Measurements from ENCODE around the gene WNK4.
"Not testable (repeated sequence)": the region's sequence is repeated elsewhere in the genome, so short reads cannot be mapped to it uniquely, and the experiment has no call there.

Gene WNK4

DNA sequence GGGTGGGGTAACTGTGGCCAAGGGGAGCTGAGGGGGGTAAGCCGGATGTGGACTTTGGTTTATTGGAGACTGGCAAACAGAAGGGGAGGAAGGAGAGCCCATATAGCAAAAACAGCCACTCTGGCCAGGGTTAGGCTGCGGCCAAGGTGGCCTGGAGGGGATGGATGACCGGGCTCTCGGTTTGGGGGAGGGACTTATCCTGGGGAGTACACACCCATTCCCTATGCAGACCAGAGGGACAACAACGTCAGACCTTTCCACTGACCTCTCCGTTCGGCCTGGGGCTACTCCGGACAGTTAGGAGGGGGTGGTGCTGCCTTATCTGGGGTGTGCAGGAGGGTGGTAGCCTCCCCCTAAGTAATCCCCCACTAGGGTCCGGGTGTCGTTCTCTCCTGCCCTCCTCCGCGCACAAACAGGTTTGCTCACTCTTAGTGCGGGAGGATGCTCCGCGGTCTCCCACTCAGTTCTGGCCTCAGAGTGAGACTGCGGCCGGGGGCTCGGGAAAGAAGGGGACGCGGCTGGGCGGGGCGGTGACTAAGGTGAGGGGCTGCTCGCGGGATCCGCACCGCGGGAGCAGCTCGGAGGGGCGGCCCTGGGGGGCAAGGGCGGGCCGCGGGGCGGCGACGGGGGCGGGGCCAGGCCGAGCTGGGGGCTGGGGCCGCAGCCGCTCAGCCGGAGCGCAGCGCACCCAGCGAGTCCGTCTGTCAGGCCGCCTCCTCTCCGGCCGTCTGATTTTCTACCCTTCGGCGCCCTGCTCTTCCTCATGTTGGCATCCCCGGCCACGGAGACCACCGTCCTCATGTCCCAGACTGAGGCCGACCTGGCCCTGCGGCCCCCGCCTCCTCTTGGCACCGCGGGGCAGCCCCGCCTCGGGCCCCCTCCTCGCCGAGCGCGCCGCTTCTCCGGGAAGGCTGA lies at the start of gene WNK4:
Gene WNK4 (plus strand): TSS at position 675 of the 915 bp plus-strand sequence. CDS start 89 bp downstream, at position 764.
- no peak for FAIRE-seq

DNA sequence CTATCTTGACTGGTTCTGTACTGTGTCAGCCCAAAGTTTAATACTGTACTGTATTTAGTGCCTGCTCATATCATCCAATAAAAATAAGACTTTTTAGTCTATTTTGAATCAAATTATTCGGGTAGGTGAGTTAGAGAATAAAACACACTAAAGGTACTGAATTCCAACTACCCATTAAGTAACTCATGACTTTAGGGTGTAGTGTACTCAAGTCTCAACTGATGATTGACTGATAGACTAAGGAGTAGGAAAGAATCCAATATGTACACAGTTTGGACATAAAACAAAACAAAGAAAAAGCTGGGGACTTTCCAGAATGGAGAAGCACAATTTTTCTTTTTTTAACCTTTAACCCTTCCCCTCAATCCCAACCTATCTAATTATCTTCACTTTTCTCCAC lies 39.7 kb upstream of the WNK4 start:
- FAIRE-seq: no peak

DNA sequence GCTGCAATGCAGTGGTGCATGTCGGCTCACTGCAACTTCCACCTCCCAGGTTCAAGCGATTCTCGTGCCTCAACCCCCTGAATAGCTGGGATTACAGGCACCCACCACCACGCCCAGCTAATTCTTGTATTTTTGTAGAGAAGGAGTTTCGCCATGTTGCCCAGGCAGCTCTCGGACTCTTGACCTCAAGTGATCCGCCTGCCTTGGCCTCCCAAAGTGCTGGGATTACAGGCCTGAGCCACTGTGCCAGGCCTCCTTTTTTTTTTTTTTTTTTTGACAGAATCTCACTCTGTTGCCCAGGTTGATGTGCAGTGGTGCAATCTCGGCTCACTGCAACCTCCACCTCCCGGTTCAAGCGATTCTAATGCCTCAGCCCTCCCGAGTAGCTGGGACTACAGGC lies 37.5 kb upstream of the WNK4 start:
- FAIRE-seq: not testable (repeated sequence)

DNA sequence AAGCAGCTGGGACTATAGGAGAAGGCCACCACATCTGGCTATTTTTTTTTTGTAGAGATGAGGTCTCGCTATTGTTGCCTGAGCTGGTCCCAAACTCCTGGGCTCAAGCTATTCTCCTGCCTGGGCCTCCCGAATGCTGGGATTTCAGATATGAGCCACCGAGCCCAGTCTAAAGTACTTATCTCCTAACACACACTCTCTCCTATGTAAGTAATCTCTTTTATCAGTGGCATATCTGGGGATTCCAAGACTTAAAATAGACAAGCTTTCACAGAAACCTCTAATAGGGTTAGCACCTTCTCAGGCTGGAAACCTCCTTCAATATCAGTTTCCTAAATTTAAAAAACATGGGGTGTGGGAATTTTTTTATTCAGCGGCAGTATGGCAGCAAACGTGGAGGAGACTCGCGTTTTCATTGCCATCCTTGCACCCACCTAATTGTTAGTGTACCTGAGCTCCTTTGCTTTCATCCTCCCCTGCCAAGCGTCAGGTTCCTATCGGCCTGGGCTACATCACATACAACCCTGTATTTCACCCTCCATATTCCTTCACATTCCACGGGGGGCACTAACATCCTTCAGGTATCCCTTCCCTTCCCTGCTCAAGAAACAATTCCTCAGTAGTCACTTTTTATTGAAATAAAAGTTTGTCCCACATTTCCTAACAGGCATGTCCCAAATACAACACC lies 36.7 kb upstream of the WNK4 start:
- no peak for FAIRE-seq

DNA sequence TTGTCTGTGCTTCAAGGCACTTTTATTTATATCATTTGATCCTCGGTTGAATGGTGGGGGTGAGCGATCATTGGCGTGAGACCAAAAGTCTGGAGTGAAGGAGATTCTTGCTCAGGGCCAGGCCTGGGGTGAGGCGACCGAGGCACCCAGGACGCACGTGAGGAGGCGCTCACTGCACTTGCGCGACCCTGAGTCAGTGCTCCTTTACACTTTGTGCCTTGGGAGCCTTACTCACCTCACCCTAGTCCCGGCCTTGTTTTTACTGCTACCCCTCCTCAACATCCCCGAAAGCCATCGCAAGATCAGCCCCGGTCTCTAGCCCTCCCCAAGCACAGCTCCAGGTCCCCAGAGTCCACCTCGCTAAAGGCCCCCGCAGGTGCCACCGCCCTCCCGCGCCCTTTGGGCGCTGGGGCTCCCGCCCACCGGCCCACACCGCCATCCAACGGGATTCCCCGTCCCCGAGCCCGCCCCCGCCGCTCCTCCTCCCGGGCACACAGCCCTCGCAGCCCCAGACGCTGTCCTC lies 36.1 kb upstream of the WNK4 start:
- no peak for FAIRE-seq

DNA sequence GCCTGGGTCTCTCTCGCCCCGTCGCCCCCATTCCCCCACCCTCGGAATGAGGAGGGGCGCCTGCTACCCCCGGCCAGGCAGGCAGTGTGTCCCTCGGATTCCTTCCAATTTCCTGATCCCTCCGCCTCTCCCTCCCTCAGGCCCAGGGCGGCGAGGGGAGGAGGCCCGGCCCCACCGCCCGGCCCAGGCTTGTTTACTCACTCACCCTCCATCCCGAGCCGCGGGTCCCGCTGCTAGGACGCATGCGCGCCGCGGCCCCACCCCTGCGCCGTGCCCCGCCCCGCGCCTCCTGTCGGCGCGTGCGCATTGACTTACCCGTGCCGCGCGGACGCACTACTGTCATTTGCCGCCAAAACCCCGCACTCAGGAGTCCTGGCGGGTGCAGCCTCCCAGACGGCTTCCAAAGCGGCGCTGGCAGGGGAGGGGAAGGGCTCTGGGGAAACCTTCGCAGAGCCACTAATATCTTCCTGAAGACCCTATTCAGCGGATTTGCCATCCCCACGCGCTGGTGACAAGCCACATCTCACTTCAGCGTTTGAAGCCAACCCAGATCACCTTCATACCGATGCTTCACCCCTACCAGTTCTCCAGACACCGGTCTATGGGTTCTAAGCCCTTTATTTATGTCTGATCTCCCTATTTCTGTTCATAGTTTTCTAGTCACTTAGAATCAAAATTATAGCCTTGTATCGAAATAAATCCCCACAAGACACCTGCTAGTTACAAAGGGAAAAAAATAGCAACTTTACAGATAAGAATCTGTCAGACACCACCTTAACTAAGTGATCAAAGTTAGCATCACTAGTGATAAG lies 35.4 kb upstream of the WNK4 start, which contains the start of gene EZH1:
Gene EZH1 (minus strand): TSS at position 235 of the 812 bp plus-strand sequence. CDS start 16,099 bp downstream, outside the sequence.
- FAIRE-seq: no peak

DNA sequence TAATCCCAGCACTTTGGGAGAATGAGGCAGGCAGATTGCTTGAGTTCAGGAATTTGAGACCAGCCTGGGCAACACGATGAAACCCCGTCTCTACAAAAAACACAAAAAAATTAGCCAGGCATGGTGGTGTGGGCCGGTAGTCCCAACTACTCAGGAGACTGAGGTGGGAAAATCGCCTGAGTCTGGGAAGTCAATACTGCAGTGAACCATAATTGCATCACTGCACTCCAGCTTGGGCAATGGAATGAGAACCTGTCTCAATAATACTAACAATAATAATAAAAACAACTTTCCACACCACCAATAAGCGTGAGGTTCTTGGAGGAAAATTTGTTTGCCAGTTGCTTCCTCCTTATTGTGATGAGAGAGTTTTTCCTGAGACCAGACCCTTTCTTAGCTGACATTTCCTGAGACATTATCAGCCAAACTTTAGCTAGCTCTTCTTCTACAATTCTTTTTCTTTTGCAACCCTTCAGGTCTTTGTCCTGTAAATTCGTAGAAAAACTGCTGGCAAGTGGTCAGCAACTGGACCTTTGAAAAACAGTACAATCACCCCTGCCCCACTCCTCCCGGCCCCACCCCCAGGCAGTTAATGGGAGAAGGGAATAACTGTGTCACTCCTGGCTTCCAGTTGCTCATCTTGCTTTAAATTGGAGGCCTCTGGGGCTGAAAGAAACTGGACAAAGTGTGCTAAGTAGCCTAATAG lies 32.1 kb upstream of the WNK4 start:
- no peak for FAIRE-seq

DNA sequence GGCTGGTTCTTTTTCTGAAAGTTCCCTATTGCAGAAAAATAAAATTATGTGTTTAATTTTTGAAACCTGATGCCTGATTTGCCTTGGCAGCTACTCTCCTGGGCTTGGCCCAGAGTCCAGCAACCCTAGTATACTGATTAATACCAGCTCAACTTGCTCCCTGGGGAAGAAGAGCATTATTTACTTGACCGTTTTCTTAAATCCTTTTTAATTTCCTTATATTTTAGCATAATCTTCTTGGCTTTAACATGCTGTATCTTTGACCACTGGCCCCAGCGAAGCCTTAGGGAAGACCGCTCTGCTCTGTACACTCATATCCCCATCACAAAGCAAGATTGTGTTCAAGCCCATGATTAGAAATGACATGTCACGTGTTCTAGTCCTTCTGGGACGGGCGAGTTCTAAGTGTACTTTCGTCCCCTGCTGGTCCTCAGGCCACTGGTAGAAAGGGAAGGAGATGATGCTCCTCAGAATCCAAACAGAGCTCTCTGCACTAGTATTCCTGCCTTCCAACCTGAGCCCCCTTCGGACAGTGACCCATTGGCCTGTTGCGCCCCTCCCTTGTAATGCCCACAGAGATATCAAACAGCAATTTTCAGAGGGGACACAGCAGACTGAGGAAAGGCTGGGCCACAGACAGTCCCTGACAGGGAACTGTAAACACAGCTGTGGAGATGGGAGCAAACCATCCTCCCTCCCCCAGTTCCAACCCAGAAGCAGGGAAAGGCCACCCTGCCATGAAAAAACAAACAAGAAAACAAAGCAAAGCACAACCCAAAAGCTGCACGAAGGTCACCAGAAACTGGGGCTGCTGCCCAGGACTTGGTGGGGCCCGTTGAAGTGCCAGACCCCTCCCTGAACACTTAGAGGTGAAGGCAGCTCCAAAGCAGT lies 31.3 kb upstream of the WNK4 start:
- FAIRE-seq: no peak

DNA sequence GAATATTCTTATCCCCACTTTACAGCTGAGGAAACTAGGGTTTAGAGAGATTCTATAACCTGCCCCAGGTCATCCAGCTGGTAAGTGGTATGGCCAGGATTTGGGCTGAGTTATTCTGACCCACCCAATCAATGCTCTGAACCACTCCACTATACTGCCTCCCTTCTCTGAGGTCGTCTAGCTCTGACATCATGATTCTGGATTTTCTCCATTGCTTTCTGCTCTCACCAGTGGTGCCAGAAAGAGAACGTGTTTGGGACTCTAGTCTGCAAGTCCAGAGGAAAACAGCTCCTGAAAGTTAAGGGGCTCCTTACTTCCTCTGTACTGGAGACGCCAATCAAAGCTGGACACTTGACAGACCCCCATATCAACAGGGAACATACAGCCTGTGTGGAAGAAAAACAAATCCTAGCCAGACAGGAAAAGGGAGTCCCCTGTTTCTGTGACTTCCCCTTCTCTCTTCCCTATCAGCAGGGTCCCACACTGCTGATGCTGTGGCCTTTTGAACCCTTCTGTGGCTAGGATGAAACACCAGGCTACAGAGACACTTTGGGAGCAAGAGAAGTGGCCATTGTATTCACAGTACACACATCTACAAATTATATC lies 29.6 kb upstream of the WNK4 start:
- FAIRE-seq: no peak

DNA sequence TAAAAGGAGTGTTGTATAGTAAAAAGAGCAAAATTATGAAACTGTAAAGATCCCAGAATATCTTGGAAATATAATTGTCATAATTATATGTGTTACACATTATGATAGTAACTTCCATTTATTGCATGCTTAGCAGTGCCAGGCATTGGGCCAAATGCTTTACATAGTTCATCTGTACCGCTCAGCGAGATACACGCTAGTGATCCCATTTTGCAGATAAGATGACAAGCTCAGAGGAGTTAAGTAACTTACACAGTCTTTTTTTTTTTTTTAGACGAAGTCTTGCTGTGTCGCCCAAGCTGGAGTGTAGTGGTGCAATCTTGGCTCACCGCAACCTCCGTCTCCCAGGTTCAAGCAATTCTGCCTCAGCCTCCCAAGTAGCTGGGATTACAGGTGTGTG lies 28.8 kb upstream of the WNK4 start:
- FAIRE-seq: no peak

DNA sequence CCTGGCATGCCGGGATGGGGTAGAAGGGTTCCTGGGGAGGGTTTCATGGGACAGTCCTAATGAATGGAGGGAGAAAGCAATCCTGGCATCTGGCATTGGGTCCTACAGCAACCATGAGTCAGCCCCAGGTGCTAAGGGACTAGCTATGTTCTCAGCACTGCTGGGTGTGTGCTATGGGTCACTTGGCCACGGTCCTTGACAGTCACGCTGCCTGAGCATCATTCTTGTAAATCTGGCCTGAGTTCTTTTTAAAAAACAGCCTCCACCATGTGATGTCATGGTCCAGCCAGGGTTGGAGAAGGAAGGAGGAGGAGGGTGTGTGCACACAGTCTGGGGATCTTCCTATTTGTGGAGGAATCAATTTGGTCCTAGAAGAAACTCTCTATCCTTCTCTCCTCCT lies 25.6 kb upstream of the WNK4 start:
- no peak for FAIRE-seq

DNA sequence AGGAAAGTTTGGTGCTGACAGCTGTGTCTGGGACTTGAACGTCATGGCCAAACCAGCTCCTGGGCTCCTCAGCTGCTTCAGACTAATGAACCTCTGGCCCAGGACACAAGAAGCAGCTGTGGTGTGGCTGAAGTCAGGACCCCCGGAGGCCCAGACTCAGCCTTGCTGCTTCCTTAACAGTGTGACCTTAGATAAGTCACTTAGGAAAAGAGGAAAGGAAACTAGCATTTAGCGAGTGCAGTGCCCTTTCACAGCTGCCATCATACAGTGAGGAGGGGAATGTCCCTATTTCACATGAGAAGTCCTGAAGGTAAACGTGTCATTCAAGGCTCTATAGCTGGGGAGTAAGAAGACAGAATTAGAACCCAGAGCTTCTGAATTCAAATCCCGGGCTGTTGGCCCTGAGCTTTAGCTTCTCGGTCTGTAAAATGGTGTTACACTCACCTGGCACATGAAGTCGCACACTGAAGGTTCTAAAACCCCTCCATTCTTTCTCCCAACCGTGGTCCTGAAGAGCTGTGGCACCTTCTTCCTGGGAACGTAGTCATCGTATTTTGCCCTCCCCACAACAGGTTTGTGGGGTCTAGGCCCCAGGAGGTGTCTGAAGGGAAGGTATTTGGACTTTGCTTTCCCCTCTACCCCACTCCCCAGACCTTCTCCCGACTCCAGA lies 20.3 kb upstream of the WNK4 start:
- no peak for FAIRE-seq

DNA sequence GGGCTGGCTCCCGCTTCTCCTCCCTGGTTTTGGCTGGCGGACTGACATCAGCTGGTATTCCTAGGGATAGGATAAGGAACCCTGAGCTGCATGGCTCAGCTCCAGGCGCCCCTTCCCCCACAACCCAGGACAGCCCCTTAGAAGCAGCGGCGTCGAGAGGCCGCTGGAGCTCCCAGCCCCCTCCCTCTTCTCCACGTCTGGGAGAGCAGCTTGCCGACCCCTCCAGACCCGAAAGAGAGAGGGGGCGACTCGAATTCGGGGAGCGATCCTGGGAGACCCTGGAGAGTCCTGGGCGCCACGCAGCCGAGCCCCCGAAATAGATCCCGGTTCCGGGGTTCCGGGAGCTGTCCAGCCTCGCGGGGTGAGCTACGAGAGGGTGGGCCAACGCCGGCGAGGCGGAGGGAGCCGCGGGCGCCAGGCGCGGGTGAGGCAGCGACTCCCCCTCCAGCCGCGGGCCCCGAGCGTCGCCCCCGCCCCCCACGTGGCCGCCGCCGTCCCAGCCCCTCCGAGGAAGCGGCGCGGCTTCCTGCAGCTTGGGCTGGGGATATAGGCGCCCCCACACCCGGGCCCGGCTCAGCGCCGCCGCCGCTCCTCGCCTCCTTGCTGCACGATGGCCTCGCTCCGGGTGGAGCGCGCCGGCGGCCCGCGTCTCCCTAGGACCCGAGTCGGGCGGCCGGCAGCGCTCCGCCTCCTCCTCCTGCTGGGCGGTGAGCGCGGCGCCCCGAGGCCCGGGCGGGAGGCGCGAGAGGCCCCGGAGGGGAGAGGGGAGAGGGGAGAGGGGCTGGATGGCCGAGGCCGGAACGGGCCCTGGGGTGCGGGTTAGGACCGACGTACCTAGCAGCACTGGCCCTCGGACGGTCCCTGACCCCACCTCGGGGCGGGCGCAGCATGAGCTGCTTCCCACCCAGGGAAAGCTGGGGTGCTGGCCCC lies 19.5 kb upstream of the WNK4 start, which contains the start of gene RAMP2:
Gene RAMP2 (plus strand): TSS at position 576 of the 930 bp plus-strand sequence. CDS start 35 bp downstream, at position 611.
- FAIRE-seq: no peak

DNA sequence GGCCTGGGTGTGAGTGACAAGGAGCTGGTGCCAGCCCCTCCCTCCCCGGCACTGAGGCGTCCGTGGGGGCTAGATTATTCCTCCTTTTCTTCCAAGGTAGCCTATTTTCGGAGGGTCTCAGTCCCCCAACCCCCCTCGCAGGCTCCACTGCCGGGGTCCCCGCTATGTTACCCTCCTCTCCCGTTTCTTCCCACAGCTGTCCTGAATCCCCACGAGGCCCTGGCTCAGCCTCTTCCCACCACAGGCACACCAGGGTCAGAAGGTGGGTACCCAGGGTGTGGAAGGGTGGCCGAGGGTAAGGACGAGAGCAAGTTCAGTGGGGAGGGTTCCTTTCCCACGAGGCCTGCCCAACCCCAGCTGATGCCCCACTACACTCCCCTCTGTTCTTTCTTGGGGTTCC lies 18.8 kb upstream of the WNK4 start:
- FAIRE-seq: no peak

DNA sequence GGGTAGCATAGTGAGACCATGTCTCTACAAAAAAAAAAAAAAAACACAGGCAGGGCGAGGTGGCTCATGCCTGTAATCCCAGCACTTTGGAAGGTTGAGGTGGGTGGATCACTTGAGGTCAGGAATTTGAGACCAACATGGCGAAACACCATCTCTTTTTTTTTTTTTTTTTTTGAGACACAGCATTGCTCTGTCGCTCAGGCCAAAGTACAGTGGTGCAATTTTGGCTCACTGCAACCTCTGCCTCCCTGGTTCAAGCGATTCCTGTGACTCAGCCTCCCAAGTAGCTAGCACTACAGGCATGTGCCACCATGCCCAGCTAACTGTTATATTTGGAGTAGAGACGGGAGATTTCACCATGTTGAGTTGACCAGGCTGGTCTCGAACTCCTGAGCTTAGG lies 14.3 kb upstream of the WNK4 start:
- FAIRE-seq: no peak

DNA sequence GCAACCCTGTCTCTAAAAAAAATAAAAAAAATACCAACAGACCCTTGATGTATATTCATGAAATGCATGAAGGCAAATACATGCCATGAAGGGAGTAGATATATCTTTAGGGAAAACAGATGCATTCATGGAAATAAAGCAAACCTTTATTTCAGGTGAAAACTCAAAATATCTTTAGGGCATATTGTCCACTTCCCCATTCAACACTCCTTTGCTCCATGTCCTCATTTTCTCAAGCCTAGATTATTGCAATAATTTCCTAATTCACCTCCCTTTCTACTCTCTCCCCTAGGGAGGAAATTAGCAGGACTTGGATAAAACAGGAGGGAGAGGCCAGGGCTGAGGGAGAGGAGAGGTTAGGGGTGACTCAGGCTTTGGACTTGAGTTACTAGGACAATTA lies 12.9 kb upstream of the WNK4 start:
- FAIRE-seq: no peak

DNA sequence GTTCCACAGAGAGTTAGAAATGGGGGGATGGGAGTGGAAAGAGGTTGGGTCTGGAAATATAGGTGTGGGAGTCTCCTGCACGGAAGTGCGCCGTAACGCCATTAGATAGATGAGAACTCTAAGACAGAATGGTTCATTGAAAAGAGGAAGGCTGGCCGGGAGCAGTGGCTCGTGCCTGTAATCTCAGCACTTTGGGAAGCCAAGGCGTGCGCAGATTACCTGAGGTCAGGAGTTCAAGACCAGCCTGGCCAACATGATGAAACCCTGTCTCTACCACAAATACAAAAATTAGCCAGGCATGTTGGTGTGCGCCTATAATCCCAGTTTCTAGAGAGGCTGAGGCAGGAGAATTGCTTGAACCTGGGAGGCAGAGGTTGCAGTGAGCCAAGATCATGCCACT lies 12.4 kb upstream of the WNK4 start:
- FAIRE-seq: not testable (repeated sequence)

DNA sequence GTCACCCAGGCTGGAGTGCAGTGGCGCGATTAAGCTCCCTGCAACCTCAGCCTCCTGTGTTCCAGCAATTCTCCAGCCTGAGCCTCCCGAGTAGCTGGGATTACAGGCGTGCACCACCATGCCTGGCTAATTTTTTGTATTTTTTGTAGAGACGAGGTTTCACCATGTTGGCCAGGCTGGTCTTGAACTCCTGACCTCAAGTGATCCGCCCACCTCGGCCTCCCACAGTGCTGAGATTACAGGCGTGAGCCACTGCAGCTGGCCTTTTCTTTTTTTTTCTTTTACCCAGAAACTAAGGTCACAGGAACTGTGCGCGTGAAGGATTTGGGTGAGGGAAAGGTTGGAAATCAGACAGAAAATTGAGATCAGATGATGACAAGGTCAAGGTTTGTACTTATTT lies 10.4 kb upstream of the WNK4 start:
- not testable (repeated sequence) for FAIRE-seq

DNA sequence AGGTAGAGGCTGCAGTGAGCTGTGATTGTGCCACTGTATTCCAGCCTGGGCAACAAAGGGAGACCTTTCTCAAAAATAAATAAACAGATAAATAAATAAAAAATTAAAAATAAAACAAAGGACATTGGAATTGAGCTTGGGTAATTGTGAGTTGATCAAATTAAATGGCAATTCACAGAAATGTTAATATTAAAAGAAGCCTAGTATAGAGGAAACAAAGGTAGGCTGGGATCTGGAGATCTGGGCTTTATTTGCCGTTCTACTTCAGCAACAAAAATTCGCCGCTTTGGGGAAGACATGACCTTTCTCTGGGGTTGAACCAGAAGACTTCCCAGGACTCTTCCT lies 7.5 kb upstream of the WNK4 start:
- FAIRE-seq: no peak

Measured in colon (tissue), 2 donors.